Measurements from ENCODE around the gene KLHL10. TPM values are rescaled to one million over a fixed set of nuclear protein-coding genes. Genes with fewer than 3 reads are reported as not detected.
"Not testable (repeated sequence)": the region's sequence is repeated elsewhere in the genome, so short reads cannot be mapped to it uniquely, and the experiment has no call there.

The KLHL10 gene
- total RNA-seq, 2 donors from 2014 or later = not detected

DNA sequence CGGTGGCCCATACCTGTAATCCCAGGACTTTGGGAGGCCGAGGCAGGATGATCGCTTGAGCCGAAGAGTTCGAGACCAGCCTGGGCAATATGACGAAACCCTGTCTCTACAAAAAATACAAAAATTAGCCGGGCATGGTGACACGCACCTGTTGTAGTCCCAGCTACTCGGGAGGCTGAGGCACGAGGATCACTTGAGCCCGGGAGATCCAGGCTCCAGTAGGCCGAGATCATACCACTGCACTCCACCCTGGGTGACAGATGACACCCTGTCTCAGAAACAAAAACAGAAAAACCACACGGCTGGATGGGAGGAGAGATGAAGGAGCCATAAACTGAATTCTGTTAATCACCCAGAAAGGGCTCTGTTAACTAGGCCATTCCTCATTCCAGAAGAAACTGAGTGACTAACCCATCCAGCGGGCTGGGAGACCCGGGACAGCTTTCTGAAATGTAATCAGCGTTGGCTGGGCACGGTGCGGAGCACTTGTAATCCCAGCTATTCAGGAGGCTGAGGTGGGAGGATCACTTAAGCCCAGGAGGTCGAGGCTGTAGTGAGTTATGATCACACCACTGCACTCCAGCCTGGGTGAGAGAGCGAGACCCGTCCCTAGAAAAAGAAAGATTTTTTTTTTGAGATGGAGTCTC is 952 bp upstream of the KLHL10 start:
- Histone ChIP-seq H3K4me1 (no peaks in the 10 kb centered on the region), H3K36me3 (no peaks in the 10 kb centered on the region), H3K4me3 (peak overlapping the region; percentile 93), H3K27me3 (no peaks in the 10 kb centered on the region), H3K27ac (no peak overlapping the region), H3K9me3 (no peaks in the 10 kb centered on the region), H3K9ac (ENCODE audit: low read depth in 2 of 2, low read length in 2 of 2) (peak overlapping the region in 1 of 2 donors; percentile 70)
- TF ChIP-seq, protein P1, sequence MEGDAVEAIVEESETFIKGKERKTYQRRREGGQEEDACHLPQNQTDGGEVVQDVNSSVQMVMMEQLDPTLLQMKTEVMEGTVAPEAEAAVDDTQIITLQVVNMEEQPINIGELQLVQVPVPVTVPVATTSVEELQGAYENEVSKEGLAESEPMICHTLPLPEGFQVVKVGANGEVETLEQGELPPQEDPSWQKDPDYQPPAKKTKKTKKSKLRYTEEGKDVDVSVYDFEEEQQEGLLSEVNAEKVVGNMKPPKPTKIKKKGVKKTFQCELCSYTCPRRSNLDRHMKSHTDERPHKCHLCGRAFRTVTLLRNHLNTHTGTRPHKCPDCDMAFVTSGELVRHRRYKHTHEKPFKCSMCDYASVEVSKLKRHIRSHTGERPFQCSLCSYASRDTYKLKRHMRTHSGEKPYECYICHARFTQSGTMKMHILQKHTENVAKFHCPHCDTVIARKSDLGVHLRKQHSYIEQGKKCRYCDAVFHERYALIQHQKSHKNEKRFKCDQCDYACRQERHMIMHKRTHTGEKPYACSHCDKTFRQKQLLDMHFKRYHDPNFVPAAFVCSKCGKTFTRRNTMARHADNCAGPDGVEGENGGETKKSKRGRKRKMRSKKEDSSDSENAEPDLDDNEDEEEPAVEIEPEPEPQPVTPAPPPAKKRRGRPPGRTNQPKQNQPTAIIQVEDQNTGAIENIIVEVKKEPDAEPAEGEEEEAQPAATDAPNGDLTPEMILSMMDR (IDR thresholded peaks at IDR 0.05) = no peak
- no peak for DNase-seq
- intact Hi-C loops (cut with DNase I) = no loop called here

DNA sequence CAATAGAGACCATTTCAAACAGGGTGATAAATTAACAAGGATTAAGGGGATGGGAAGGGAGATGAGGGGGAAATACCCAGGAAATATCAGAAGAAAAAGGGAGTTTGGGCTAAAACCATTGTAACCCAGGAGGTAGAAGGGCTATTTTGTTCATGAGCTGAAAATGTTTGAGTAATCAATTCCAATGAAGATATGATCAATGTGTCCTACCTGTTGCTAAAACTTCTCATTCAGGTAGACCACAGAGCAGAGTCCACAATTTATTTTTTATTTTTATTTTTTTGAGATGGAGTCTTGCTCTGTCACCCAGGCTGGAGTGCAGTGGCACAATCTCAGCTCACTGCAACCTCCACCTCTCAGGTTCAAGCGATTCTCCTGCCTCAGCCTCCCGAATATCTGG is 1.8 kb downstream of the KLHL10 start:
- H3K4me3 ChIP-seq; H3K9ac ChIP-seq (ENCODE audit: low read depth in 2 of 2, low read length in 2 of 2); H3K36me3 ChIP-seq; H3K27ac ChIP-seq; H3K27me3 ChIP-seq; DNase-seq; intact Hi-C loops (cut with DNase I); H3K9me3 ChIP-seq; H3K4me1 ChIP-seq: not testable (repeated sequence)

DNA sequence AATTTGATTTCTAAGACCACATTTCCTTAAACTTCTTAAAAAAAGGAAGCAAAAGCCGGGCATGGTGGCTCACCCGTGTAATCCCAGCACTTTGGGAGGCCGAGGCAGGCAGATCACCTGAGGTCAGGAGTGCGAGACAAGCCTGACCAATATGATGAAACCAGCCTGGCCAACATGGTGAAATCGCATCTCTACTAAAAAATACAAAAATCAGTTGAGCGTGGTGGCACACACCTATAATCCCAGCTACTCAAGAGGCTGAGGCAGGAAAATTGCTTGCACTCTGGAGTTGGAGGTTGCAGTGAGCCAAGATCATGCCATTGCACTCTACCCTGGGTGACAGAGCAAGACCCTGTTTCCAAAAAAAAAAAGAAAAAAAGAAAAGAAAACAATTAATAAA is 3.2 kb downstream of the KLHL10 start:
- H3K9ac ChIP-seq (ENCODE audit: low read depth in 2 of 2, low read length in 2 of 2); DNase-seq; H3K27me3 ChIP-seq; H3K9me3 ChIP-seq; H3K27ac ChIP-seq; H3K4me1 ChIP-seq; H3K36me3 ChIP-seq; intact Hi-C loops (cut with DNase I); H3K4me3 ChIP-seq: not testable (repeated sequence)

DNA sequence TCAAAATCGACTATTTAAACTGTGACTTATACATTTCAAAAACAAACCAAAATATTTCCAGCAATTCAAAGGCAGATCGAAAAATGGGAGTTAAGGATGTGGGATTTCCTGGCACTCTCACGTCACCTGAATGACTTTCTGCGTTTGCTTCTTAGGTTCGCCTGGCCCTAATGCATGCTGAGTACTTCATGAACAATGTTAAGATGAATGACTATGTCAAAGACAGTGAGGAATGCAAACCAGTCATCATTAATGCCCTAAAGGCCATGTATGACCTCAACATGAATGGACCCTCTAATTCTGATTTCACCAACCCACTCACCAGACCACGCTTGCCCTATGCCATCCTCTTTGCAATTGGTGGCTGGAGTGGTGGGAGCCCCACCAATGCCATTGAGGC is 7.3 kb downstream of the KLHL10 start:
- Histone ChIP-seq H3K27me3 (no peaks in the 10 kb centered on the region), H3K36me3 (no peaks in the 10 kb centered on the region), H3K4me1 (no peaks in the 10 kb centered on the region), H3K9me3 (no peaks in the 10 kb centered on the region), H3K27ac (no peak overlapping the region), H3K4me3 (no peak overlapping the region), H3K9ac (ENCODE audit: low read depth in 2 of 2, low read length in 2 of 2) (no peak overlapping the region)
- no peak for DNase-seq
- intact Hi-C loops (cut with DNase I) = no loop called here
- TF ChIP-seq, protein P1 (IDR thresholded peaks at IDR 0.05) = no peak

DNA sequence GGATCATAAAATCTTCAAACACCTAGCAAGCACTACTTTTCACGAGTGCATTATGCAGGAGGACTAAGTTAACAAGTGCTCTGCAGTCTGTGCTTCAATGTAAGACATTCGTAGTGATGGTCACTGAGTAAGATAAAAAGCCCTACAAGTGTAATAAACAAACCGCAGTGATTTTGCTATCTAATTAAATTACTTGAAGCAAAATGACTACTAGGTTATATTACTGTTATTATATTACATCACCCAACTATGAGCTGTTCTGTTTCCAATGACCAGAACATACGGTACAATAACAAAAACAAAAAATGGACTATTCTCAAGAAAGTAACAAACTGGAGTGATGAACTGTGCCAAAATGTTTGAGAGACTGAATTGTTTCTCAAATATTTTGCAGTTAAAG is 11.2 kb downstream of the KLHL10 start:
- Histone ChIP-seq H3K4me1 (no peaks in the 10 kb centered on the region), H3K9me3 (no peaks in the 10 kb centered on the region), H3K27ac (no peak overlapping the region), H3K27me3 (no peaks in the 10 kb centered on the region), H3K4me3 (no peak overlapping the region), H3K36me3 (no peaks in the 10 kb centered on the region), H3K9ac (ENCODE audit: low read depth in 2 of 2, low read length in 2 of 2) (no peak overlapping the region)
- TF ChIP-seq, protein P1 (IDR thresholded peaks at IDR 0.05) = no peak
- DNase-seq = no peak
- intact Hi-C loops (cut with DNase I) = no loop called here

DNA sequence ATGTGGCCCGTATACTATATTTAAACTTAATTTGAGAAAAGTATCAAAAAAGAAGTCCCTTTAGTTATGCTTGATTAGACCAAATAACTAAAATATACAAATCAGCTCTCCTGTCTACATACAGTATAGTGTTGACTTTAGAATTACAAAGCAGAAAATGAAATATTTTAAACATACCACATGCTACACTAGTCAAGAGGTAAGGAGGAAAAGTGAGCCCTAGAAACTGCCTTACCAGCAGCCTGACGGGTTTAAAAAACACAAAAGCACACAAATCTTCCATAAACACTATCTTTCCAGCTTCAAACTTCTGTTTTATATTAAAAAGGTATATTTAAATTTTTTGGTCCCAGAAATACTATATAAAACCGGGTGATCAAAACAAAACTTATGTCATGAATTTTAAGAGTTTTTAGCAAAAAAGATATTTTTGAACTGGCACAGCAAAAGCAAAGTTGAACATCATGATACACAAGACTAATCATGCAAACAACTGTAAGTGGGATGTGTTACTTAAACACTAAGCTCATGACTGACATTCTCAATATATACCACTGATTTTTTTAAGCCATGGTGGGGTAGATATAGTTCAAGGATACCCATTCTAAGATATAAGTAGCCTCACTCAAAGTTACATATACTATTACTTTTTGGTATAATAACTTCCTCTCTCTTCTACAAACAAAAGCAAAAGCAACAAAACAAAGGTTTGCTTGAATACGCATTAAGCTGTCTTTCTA is 11.8 kb downstream of the KLHL10 start:
- Histone ChIP-seq H3K36me3 (no peaks in the 10 kb centered on the region), H3K4me3 (no peak overlapping the region), H3K27ac (no peak overlapping the region), H3K9ac (ENCODE audit: low read depth in 2 of 2, low read length in 2 of 2) (no peak overlapping the region), H3K27me3 (no peaks in the 10 kb centered on the region), H3K4me1 (no peaks in the 10 kb centered on the region), H3K9me3 (no peaks in the 10 kb centered on the region)
- no peak for DNase-seq
- TF ChIP-seq, protein P1 (IDR thresholded peaks at IDR 0.05) = no peak
- intact Hi-C loops (cut with DNase I) = no loop called here

DNA sequence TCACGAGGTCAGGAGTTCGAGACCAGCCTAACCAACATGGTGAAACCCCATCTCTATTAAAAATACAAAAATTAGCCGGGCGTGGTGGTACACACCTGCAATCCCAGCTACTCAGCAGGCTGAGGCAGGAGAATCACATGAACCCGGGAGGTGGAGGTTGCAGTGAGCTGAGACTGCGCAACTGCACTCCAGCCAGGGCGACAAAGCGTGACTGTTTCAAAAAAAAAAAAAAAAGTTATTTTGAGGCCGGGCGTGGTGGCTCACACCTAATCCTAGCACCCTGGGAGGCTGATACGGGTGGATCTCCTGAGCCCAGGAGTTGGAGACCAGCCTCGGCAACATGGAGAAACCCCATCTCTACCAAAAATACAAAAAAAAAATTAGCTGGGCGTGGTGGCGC is 13.8 kb downstream of the KLHL10 start:
- H3K36me3 ChIP-seq; H3K27me3 ChIP-seq; H3K9ac ChIP-seq (ENCODE audit: low read depth in 2 of 2, low read length in 2 of 2); H3K9me3 ChIP-seq; H3K4me3 ChIP-seq; H3K4me1 ChIP-seq; H3K27ac ChIP-seq; intact Hi-C loops (cut with DNase I); DNase-seq: not testable (repeated sequence)
